HCT116 (cell line): ENCODE measurements around the gene ATP2C1. TPM values are rescaled to one million over a fixed set of nuclear protein-coding genes. Genes with fewer than 3 reads are reported as not detected.

ENCODE experiments used
- ATAC-seq: fragments of 200-7000 bp; cut with Tn5 transposase; 2 replicates; pipeline ENCODE4 v1.9.1; 2020; ENCODE audit warnings: mild to moderate bottlenecking, moderate library complexity
- BruUV-seq: library from RNA; stranded (reverse); fragments of 400-500 nt; replicated peaks from 2 replicates; lab custom pipeline; 2021; lab: Mats Ljungman, UMichigan
- CTCF ChIA-PET: fragments of 300-600 bp; sonication (Branson Sonifier 250); formaldehyde crosslinking; loops from one replicate; lab custom pipeline; 2021; ENCODE audit warnings: antibody characterized with exemption; lab: Charles Lee
- POLR2A ChIA-PET: fragments of 300-600, 350-600 bp; sonication (Branson Sonifier 250); formaldehyde crosslinking; loops from one replicate; lab custom pipeline; 2021; ENCODE audit warnings: antibody characterized with exemption; lab: Charles Lee
- RAD21 ChIA-PET, 2 experiments: fragments of 300-600 bp; sonication (Branson Sonifier 250); formaldehyde crosslinking; loops; one replicate each; lab custom pipeline; 2023; ENCODE audit warnings: low total read pairs in 2 of 2; ENCODE audit not compliant: uncharacterized antibody in 2 of 2, unreplicated experiment in 2 of 2, low non-redundant PET in 1 of 2; lab: Charles Lee
- DNase-seq: peaks from one replicate; pipeline ENCODE4 v3.0.0-alpha.2; 2010; ENCODE audit warnings: low read depth, low spot score
- H2AFZ ChIP-seq: fragments of 200-600 bp; shearing (Covaris generic), sonication (generic); 2 replicates; pipeline ENCODE4 v1.6.1; 2017; ENCODE audit warnings: low read depth, mixed run types, mixed read lengths, antibody characterized with exemption, low read length; ENCODE audit not compliant: poor library complexity, severe bottlenecking
- H3K27ac ChIP-seq: 2 replicates; pipeline ENCODE4 v1.5.1; 2012; ENCODE audit warnings: low read depth, low read length
- H3K27me3 ChIP-seq: fragments of 200-600 bp; sonication (generic); 2 replicates; pipeline ENCODE4 v1.6.1; 2016; ENCODE audit warnings: mixed run types, low read length, mixed read lengths; ENCODE audit not compliant: insufficient read depth
- H3K36me3 ChIP-seq, 2 experiments: fragments of 200-500 bp in 1 of 2; fragments of 200-600 bp in 1 of 2; sonication (Bioruptor generic) in 1 of 2; sonication (generic) in 1 of 2; 2 replicates each; pipeline versions ENCODE4 v1.5.1 to v1.6.1; 2014 to 2016; ENCODE audit warnings: low read length in 2 of 2, inconsistent platforms in 1 of 2, mixed read lengths in 1 of 2, mixed run types in 1 of 2; ENCODE audit not compliant: insufficient read depth in 2 of 2, control insufficient read depth in 1 of 2
- H3K4me1 ChIP-seq, 2 experiments: fragments of 200-600 bp in 1 of 2; sonication (generic) in 1 of 2; 2 replicates each; pipeline versions ENCODE4 v1.5.1 to v1.6.1; 2012 to 2017; ENCODE audit warnings: low read length in 2 of 2, inconsistent platforms in 1 of 2, mild to moderate bottlenecking in 1 of 2, mixed read lengths in 1 of 2, mixed run types in 1 of 2, moderate library complexity in 1 of 2; ENCODE audit not compliant: insufficient read depth in 2 of 2, control insufficient read depth in 1 of 2
- H3K4me2 ChIP-seq: fragments of 200-600 bp; sonication (generic); 2 replicates; pipeline ENCODE4 v1.6.1; 2017; ENCODE audit warnings: mixed run types, low read length, mixed read lengths
- H3K4me3 ChIP-seq, 2 experiments: fragments of 200-600 bp in 1 of 2; sonication (generic) in 1 of 2; replicated peaks in 1 of 2; 2 replicates each; pipeline ENCODE4 v1.5.1; 2011 to 2016; ENCODE audit warnings: low read length in 2 of 2, control low read depth in 1 of 2, low read depth in 1 of 2, mild to moderate bottlenecking in 1 of 2, mixed read lengths in 1 of 2, mixed run types in 1 of 2
- H3K79me2 ChIP-seq: fragments of 200-600 bp; sonication (generic); 2 replicates; pipeline ENCODE4 v1.6.1; 2017; ENCODE audit warnings: mild to moderate bottlenecking, mixed run types, low read length, moderate library complexity, mixed read lengths; ENCODE audit not compliant: insufficient read depth
- H3K9ac ChIP-seq: fragments of 200-600 bp; sonication (generic); 2 replicates; pipeline ENCODE4 v1.6.1; 2016; ENCODE audit warnings: low read length, mixed read lengths
- H3K9me2 ChIP-seq: fragments of 200-600 bp; sonication (generic), shearing (Covaris generic); 2 replicates; pipeline ENCODE4 v1.6.1; 2017; ENCODE audit warnings: mixed run types, mild to moderate bottlenecking, moderate library complexity; ENCODE audit not compliant: insufficient read depth
- H3K9me3 ChIP-seq, 2 experiments: fragments of 200-500 bp in 1 of 2; fragments of 200-600 bp in 1 of 2; sonication (Bioruptor generic) in 1 of 2; sonication (generic) in 1 of 2; 2 replicates each; pipeline ENCODE4 v1.6.1; 2014 to 2017; ENCODE audit warnings: low read length in 2 of 2, mixed read lengths in 2 of 2, inconsistent platforms in 1 of 2, low read depth in 1 of 2, mild to moderate bottlenecking in 1 of 2, mixed run types in 1 of 2, moderate library complexity in 1 of 2; ENCODE audit not compliant: control insufficient read depth in 1 of 2, insufficient read depth in 1 of 2
- H4K20me1 ChIP-seq: fragments of 200-600 bp; sonication (generic), shearing (Covaris generic); 2 replicates; pipeline ENCODE4 v1.6.1; 2017; ENCODE audit warnings: mixed run types, mild to moderate bottlenecking, moderate library complexity; ENCODE audit not compliant: insufficient read depth
- CBX3 ChIP-seq: IDR thresholded peaks from 2 replicates; pipeline ENCODE4 v1.6.1; 2012; ENCODE audit warnings: low read depth
- EGR1 ChIP-seq: IDR thresholded peaks from 2 replicates; pipeline ENCODE4 v1.6.1; 2012; ENCODE audit warnings: low read depth
- ELF1 ChIP-seq: IDR thresholded peaks from 2 replicates; pipeline ENCODE4 v1.6.1; 2012; ENCODE audit warnings: low read depth, borderline replicate concordance
- JUND ChIP-seq: IDR thresholded peaks from 2 replicates; pipeline ENCODE4 v1.6.1; 2012
- POLR2AphosphoS5 ChIP-seq: IDR thresholded peaks from 2 replicates; pipeline ENCODE4 v1.6.1; 2011; ENCODE audit warnings: mild to moderate bottlenecking, low read depth, low read length, moderate library complexity
- SIN3A ChIP-seq: IDR thresholded peaks from 2 replicates; pipeline ENCODE4 v1.6.1; 2012; ENCODE audit warnings: low read depth
- TCF7L2 ChIP-seq: IDR thresholded peaks from 2 replicates; pipeline ENCODE4 v1.7.0; 2011; ENCODE audit warnings: borderline replicate concordance, inconsistent platforms; ENCODE audit not compliant: insufficient read depth, insufficient read length; ENCODE audit errors: extremely low read depth
- ZFX ChIP-seq: fragments of 450-650 bp; IDR thresholded peaks from 2 replicates; pipeline ENCODE4 v1.6.1; 2017
- intact Hi-C: fragments of 100-400 bp; cut with micrococcal nuclease; formaldehyde crosslinking; loops from 2 replicates; pipeline ENCODE4 v1.10.0; 2022
- total RNA-seq: library from RNA; stranded (reverse); gene quantifications from one replicate; pipeline ENCODE4 v1.2.1, GENCODE V29; 2021; ENCODE audit not compliant: unreplicated experiment
- TF ChIP-seq, protein P1 (sequence below): IDR thresholded peaks from 2 replicates; pipeline ENCODE4 v1.6.1; 2011; ENCODE audit warnings: mild to moderate bottlenecking, low read length, moderate library complexity; ENCODE audit not compliant: insufficient replicate concordance; ENCODE audit errors: extremely low read depth
- TF ChIP-seq, protein P2 (sequence below), 3 experiments: fragments of 200-600 bp in 1 of 3; sonication (generic) in 1 of 3; IDR thresholded peaks in 2 of 3; conservative IDR thresholded peaks in 1 of 3; 2 replicates each; pipeline ENCODE4 v1.5.1; 2012 to 2017; ENCODE audit warnings: low read depth in 2 of 3, low read length in 2 of 3, antibody characterized with exemption in 1 of 3, borderline replicate concordance in 1 of 3, control low read depth in 1 of 3, mild to moderate bottlenecking in 1 of 3, mixed read lengths in 1 of 3, mixed run types in 1 of 3, moderate library complexity in 1 of 3; ENCODE audit not compliant: insufficient read depth in 1 of 3

ATP2C1 gene
- total RNA-seq, 1 experiment from 2014 or later = 69.1 TPM

DNA sequence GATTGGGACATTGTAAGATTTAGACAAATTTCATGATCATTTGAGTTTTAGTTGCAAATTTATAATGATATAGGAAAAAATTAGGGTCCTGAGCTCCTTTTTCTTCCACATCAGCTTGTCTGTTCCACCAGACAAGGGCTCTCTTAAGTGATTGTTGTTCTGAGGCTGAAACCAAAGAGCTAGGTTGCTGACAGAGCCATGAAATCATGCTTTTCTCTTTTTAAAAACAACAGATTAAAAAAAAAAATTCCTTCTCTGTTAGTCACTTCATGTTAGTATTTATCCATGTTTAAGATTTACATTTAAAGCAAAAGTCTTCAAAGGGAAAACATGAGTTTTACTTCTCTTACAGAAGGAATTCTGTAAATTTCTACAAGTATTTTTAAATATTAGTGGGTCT is 56.8 kb downstream of the ATP2C1 start (continued):
- no peak for TF ChIP-seq TCF7L2
- no peak for TF ChIP-seq JUND
- TF ChIP-seq ELF1 = no peak
- TF ChIP-seq CBX3 = no peak
- no peak for TF ChIP-seq SIN3A
- TF ChIP-seq, protein P1, sequence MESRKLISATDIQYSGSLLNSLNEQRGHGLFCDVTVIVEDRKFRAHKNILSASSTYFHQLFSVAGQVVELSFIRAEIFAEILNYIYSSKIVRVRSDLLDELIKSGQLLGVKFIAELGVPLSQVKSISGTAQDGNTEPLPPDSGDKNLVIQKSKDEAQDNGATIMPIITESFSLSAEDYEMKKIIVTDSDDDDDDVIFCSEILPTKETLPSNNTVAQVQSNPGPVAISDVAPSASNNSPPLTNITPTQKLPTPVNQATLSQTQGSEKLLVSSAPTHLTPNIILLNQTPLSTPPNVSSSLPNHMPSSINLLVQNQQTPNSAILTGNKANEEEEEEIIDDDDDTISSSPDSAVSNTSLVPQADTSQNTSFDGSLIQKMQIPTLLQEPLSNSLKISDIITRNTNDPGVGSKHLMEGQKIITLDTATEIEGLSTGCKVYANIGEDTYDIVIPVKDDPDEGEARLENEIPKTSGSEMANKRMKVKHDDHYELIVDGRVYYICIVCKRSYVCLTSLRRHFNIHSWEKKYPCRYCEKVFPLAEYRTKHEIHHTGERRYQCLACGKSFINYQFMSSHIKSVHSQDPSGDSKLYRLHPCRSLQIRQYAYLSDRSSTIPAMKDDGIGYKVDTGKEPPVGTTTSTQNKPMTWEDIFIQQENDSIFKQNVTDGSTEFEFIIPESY = no peak
- no peak for TF ChIP-seq EGR1
- TF ChIP-seq ZFX = no peak

DNA sequence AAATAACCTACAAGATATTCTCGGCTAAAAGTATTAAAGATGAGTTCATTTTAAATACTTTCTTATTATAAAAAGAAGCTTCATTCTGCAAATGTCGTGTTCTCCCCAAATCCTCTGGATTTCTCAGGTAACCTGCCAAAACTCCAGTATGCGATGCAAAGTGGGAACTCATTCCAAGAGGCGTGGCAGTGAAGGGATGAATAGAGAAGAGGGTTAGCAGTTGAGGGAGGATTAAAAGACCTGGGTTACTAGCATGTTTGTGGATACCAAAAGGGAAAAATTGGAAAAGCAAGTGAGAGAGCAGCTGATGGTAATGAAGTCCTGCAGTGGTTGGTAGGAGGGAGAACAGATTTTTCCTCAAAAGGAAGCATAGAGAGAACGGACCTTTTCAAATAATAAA is 61.6 kb downstream of the ATP2C1 start:
- H3K27ac ChIP-seq = no peak overlapping the region
- no peaks in the 10 kb centered on the region for H3K79me2 ChIP-seq
- no peaks in the 10 kb centered on the region for H3K9me2 ChIP-seq
- POLR2A ChIA-PET = no interaction called here
- peaks cover 2 to 17% of the 10 kb centered on the region in 2 experiments; a peak in 3 of 4 replicates for H3K36me3 ChIP-seq
- ATAC-seq (no peak), DNase-seq (no peak)
- H3K9me3 ChIP-seq = no peaks in the 10 kb centered on the region
- no peaks in the 10 kb centered on the region for H4K20me1 ChIP-seq
- TF ChIP-seq, protein P1 = no peak
- TF ChIP-seq POLR2AphosphoS5 = no peak
- TF ChIP-seq, protein P2, sequence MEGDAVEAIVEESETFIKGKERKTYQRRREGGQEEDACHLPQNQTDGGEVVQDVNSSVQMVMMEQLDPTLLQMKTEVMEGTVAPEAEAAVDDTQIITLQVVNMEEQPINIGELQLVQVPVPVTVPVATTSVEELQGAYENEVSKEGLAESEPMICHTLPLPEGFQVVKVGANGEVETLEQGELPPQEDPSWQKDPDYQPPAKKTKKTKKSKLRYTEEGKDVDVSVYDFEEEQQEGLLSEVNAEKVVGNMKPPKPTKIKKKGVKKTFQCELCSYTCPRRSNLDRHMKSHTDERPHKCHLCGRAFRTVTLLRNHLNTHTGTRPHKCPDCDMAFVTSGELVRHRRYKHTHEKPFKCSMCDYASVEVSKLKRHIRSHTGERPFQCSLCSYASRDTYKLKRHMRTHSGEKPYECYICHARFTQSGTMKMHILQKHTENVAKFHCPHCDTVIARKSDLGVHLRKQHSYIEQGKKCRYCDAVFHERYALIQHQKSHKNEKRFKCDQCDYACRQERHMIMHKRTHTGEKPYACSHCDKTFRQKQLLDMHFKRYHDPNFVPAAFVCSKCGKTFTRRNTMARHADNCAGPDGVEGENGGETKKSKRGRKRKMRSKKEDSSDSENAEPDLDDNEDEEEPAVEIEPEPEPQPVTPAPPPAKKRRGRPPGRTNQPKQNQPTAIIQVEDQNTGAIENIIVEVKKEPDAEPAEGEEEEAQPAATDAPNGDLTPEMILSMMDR (IDR thresholded peaks at IDR 0.05 in 2 of 3, conservative IDR thresholded peaks at IDR 0.05 in 1 of 3; ENCODE audit: borderline replicate concordance in 1 of 3, insufficient read depth in 1 of 3, low read depth in 2 of 3, low read length in 2 of 3) = no peak
- H3K27me3 ChIP-seq = no peaks in the 10 kb centered on the region
- RAD21 ChIA-PET = no interaction called here
- H3K4me3 ChIP-seq = no peak overlapping the region
- H2AFZ ChIP-seq = no peak overlapping the region
- CTCF ChIA-PET = no interaction called here
- no peak overlapping the region for H3K9ac ChIP-seq
- BruUV-seq = no TSS peak
- no peaks in the 10 kb centered on the region for H3K4me1 ChIP-seq
- H3K4me2 ChIP-seq = no peak overlapping the region
- intact Hi-C loops = no loop called here
